GM12892 (cell line): ENCODE measurements around the gene ITGA3.

ENCODE experiments used
- POLR2A ChIP-seq: IDR thresholded peaks from 2 replicates; pipeline ENCODE4 v1.6.1; 2011; ENCODE audit warnings: low read depth, low read length, control low read depth
- POLR2AphosphoS5 ChIP-seq: IDR thresholded peaks from 2 replicates; pipeline ENCODE4 v1.6.1; 2011; ENCODE audit warnings: low read depth, low read length, control low read depth

DNA sequence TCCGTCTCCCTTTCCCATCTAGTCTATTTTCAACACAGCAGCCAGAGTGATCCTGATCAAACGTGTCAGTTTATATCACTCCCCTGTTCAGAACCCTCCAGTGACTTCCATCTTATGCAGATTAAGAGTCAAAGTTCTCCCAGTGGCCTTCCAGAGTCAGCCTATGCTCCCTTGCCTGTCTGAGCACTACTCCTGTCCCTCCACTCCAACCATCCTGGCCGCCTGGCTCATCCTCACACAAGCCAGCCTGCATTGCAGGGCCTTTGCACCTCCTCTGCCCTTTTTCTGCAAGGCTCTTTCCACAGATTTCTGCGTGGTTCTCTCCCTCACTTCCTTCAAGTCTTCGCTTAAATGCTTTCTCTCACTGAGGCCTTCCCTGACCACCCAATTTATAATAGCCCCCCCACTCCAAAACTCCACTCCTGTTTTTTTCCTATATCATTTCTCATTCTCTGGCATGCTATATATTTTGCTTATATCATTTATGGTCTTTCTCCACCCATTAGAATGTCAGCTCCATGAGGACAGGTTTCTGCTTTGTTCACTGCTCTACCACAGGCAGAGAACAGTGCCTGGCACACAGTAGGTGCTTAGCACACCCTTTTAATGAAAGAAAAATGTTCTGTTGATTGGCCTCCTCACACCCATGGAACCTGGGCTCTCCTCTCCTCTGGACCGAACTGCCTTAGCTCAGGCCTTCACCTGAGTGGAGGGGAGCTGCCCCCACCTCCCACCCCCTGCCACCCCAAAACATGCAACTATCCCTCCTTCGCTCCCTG lies 64.8 kb downstream of the ITGA3 start:
- TF ChIP-seq POLR2AphosphoS5, result no peak
- TF ChIP-seq POLR2A, result no peak
